HL-60 (cell line): Measurements from ENCODE around the gene PITPNB.

Experiments used
- CTCF ChIP-seq: IDR thresholded peaks from one replicate; pipeline ENCODE4 v1.5.1; 2011; ENCODE audit warnings: low read length, control low read depth, inconsistent platforms; ENCODE audit not compliant: insufficient read depth
- REST ChIP-seq: IDR thresholded peaks from 2 replicates; pipeline ENCODE4 v1.6.1; 2012; ENCODE audit warnings: low read depth; ENCODE audit not compliant: insufficient replicate concordance

GRCh38 chr22:27857443-27857842, 61.6 kb downstream of the PITPNB start:
- TF ChIP-seq REST (no peak), CTCF (no peak)
